ENCODE data around the gene KAT6B. TPM values are rescaled to one million over a fixed set of nuclear protein-coding genes. Genes with fewer than 3 reads are reported as not detected.
"Not testable (repeated sequence)": the region's sequence is repeated elsewhere in the genome, so short reads cannot be mapped to it uniquely, and the experiment has no call there.

The KAT6B gene
- total and polyA plus RNA-seq, 4 donors: 8.5 to 47.5 (median 21.4) TPM

DNA sequence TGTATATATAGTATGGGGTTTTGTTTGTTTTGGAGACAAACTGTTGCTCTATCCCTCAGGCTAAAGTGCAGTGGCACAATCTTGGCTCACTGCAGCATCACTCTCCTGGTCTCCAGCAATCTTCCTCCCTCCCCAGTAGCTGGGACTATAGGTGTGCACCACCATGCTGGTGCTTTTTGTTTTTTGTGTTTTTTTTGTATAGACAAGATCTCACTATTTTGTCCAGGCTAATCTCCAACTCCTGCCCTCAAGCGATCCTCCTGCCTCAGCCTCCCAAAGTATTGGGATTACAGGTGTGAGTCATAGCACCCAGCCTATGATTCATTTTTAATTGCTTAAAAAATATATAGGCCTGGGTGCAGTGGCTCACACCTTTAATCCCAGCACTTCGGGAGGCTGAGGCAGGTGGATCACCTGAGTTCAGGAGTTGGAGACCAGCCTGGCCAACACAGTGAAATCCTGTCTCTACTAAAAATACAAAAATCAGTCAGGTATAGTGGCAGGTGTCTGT is 229.6 kb downstream of the KAT6B start:
- ATAC-seq (ENCODE audit: low FRiP score); H3K27me3 ChIP-seq (ENCODE audit: control insufficient read depth in 1 of 2, insufficient read depth in 2 of 2, low read length in 1 of 2); H3K27ac ChIP-seq (ENCODE audit: low read depth in 1 of 2, low read length in 2 of 2); H3K4me1 ChIP-seq (ENCODE audit: control insufficient read depth in 1 of 2, insufficient read depth in 2 of 2, low read length in 2 of 2); intact Hi-C loops (cut with DNase I); H3K4me3 ChIP-seq (ENCODE audit: low read length in 2 of 2); H3K36me3 ChIP-seq (ENCODE audit: control insufficient read depth in 1 of 2, insufficient read depth in 2 of 2, low read length in 1 of 2); H3K9me3 ChIP-seq (ENCODE audit: control insufficient read depth, low read length): not testable (repeated sequence)
- DNase-seq: peak in 1 of 2 donors; percentile 9
- WGBS, 2 donors: 84 to 90% methylated on average over 2 of the region's 2 CpGs

DNA sequence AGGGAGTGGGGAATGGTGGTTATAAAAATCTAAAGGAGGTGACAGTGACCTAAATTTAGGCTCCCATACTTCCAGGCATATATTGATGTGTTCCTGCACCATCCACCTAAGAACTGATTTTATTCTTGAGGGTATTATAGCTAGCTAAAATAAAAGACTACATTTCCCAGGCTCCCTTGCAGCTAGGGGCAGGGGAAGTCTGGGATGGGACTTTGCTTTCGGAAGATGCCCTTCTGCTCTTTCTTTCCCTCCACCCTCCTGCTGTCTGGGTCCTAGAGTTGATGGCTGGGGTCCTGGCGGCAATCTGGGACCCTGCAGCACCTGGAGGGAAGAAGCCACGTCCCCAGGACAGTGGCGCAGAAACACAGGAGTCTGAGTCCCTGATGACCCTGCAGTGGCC is 231.3 kb downstream of the KAT6B start:
- DNase-seq (no peak), ATAC-seq (ENCODE audit: low FRiP score) (no peak)
- Histone ChIP-seq H3K36me3 (ENCODE audit: control insufficient read depth in 1 of 2, insufficient read depth in 2 of 2, low read length in 1 of 2) (no peaks in the 10 kb centered on the region), H3K9me3 (ENCODE audit: control insufficient read depth, low read length) (no peaks in the 10 kb centered on the region), H3K4me3 (ENCODE audit: low read length in 2 of 2) (no peak overlapping the region), H3K27ac (ENCODE audit: low read depth in 1 of 2, low read length in 2 of 2) (no peak overlapping the region), H3K4me1 (ENCODE audit: control insufficient read depth in 1 of 2, insufficient read depth in 2 of 2, low read length in 2 of 2) (no peaks in the 10 kb centered on the region), H3K27me3 (ENCODE audit: control insufficient read depth in 1 of 2, insufficient read depth in 2 of 2, low read length in 1 of 2) (no peaks in the 10 kb centered on the region)
- WGBS, 2 donors: 84 to 85% methylated on average over 4 of the region's 4 CpGs
- intact Hi-C loops (cut with DNase I): no loop called here

DNA sequence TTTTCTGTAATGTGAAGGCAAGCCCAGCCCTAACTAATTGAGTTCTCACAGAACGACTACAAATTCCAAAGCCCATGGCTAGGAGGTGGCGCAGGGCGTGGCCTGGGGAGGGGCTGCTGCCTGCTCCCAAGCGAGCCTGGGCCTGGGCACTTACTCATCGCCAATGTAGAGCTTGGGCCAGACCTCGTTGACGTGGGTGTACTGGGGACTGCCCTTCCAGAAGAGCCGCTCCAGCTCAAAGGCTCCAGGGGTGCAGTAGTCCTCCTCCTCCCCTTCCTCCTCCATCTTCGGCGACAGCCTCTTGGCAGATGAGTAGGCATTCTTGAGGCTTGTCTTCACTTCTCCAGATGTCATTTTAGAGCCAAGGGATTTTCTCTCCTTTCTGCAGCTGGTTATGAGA is 231.8 kb downstream of the KAT6B start:
- H3K4me3 ChIP-seq (ENCODE audit: low read length in 2 of 2): no peak overlapping the region
- H3K27me3 ChIP-seq (ENCODE audit: control insufficient read depth in 1 of 2, insufficient read depth in 2 of 2, low read length in 1 of 2): no peaks in the 10 kb centered on the region
- H3K4me1 ChIP-seq (ENCODE audit: control insufficient read depth in 1 of 2, insufficient read depth in 2 of 2, low read length in 2 of 2): no peaks in the 10 kb centered on the region
- ATAC-seq (ENCODE audit: low FRiP score): no peak
- DNase-seq: no peak
- intact Hi-C loops (cut with DNase I): no loop called here
- H3K9me3 ChIP-seq (ENCODE audit: control insufficient read depth, low read length): no peaks in the 10 kb centered on the region
- no peaks in the 10 kb centered on the region for H3K36me3 ChIP-seq (ENCODE audit: control insufficient read depth in 1 of 2, insufficient read depth in 2 of 2, low read length in 1 of 2)
- 90 to 92% methylated on average over 10 of the region's 10 CpGs for WGBS, 2 donors
- no peak overlapping the region for H3K27ac ChIP-seq (ENCODE audit: low read depth in 1 of 2, low read length in 2 of 2)

DNA sequence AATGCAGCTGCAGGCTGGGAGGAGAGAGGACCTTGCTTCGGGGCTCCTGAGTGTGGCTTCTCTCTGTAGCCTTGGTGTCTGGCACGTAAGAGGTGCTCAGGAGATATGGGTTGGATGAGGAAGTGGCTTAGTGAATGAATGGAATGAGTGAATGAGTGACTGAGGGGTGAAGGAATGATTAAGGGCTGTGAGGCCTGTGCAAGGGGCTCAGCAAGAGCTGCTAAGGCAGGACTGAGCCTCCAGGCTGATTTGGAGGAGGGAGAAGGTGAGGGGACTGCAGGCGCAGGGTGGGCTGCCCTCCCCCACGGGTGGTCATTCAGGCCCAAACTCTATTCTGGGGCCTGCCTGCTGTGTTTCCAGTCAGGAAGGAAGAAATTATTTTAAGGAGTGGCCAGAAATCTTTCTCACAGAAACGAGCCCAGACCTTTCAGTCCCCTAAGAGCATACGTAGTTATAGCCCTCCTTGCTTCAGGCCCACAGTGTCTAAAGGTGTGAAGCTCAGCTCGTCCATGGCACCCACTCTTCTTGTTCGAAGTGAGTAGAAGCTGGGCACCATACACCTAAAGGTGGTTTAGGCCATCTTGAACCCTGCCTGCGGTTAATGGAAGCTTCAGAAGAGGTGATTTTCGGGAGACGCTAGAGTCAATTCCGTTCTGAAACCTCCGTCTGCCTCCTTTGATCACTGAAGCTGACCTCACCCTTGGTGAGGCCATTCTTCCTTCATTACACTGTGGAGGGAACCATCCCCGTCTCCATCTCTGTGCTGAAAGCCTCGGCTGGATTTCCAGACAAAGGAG is 235.5 kb downstream of the KAT6B start:
- ATAC-seq (ENCODE audit: low FRiP score) (no peak), DNase-seq (no peak)
- intact Hi-C loops (cut with DNase I): no loop called here
- Histone ChIP-seq H3K4me3 (ENCODE audit: low read length in 2 of 2) (no peak overlapping the region), H3K4me1 (ENCODE audit: control insufficient read depth in 1 of 2, insufficient read depth in 2 of 2, low read length in 2 of 2) (no peaks in the 10 kb centered on the region), H3K27ac (ENCODE audit: low read depth in 1 of 2, low read length in 2 of 2) (no peak overlapping the region), H3K9me3 (ENCODE audit: control insufficient read depth, low read length) (no peaks in the 10 kb centered on the region), H3K36me3 (ENCODE audit: control insufficient read depth in 1 of 2, insufficient read depth in 2 of 2, low read length in 1 of 2) (no peaks in the 10 kb centered on the region), H3K27me3 (ENCODE audit: control insufficient read depth in 1 of 2, insufficient read depth in 2 of 2, low read length in 1 of 2) (no peaks in the 10 kb centered on the region)
- 91 to 94% methylated on average over 15 of the region's 15 CpGs for WGBS, 2 donors

GRCh38 chr10:75062506-75063299 is 236.3 kb downstream of the KAT6B start:
- no peaks in the 10 kb centered on the region for H3K36me3 ChIP-seq (ENCODE audit: control insufficient read depth in 1 of 2, insufficient read depth in 2 of 2, low read length in 1 of 2)
- no peaks in the 10 kb centered on the region for H3K27me3 ChIP-seq (ENCODE audit: control insufficient read depth in 1 of 2, insufficient read depth in 2 of 2, low read length in 1 of 2)
- H3K4me3 ChIP-seq (ENCODE audit: low read length in 2 of 2): no peak overlapping the region
- H3K27ac ChIP-seq (ENCODE audit: low read depth in 1 of 2, low read length in 2 of 2): no peak overlapping the region
- ATAC-seq (ENCODE audit: low FRiP score) (peak; percentile 30), DNase-seq (peak in 1 of 2 donors; percentile 68)
- no peaks in the 10 kb centered on the region for H3K9me3 ChIP-seq (ENCODE audit: control insufficient read depth, low read length)
- 68 to 81% methylated on average over 10 of the region's 10 CpGs for WGBS, 2 donors
- H3K4me1 ChIP-seq (ENCODE audit: control insufficient read depth in 1 of 2, insufficient read depth in 2 of 2, low read length in 2 of 2): no peaks in the 10 kb centered on the region
- intact Hi-C loops (cut with DNase I): no loop called here

DNA sequence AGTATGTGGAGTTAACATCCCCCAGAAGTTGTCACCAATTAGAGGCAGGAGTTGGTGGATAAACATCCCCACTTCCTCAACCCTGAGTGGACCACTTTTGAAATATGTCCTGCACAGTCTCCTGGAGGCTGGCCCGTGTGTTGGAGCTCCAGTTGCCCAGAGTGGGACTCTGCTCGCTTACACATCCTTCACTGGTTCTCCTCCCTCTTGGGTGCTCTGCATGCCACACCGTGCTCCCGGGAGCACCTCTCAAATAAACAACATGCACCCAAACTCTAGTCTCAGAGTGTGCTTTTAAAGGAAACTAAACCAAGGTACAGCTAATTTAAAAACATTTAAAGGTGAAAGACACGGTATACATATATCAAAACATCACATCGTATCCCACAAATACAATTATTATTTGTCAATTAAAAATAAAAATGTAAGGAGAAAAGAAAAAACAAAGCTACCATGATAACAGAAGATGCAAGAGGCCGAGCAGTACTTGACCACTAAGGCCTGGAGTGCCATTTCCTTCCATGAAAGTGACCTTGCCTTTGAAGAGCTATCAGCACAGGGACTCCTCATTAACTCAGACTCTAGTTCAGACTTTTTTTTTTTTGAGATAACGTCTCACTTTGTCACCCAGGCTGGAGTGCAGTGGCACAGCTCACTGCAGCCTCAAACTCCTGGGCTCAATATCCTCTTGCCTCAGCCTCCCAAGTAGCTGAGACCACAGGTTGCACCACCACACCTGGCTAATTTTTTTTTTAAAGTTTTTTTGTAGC is 237.2 kb downstream of the KAT6B start:
- Histone ChIP-seq H3K9me3 (ENCODE audit: control insufficient read depth, low read length) (no peaks in the 10 kb centered on the region), H3K36me3 (ENCODE audit: control insufficient read depth in 1 of 2, insufficient read depth in 2 of 2, low read length in 1 of 2) (no peaks in the 10 kb centered on the region), H3K27ac (ENCODE audit: low read depth in 1 of 2, low read length in 2 of 2) (no peak overlapping the region), H3K4me1 (ENCODE audit: control insufficient read depth in 1 of 2, insufficient read depth in 2 of 2, low read length in 2 of 2) (no peaks in the 10 kb centered on the region), H3K27me3 (ENCODE audit: control insufficient read depth in 1 of 2, insufficient read depth in 2 of 2, low read length in 1 of 2) (no peaks in the 10 kb centered on the region), H3K4me3 (ENCODE audit: low read length in 2 of 2) (no peak overlapping the region)
- 95% methylated on average over 8 of the region's 8 CpGs for WGBS, 2 donors
- intact Hi-C loops (cut with DNase I): no loop called here
- peak in 1 of 2 donors; percentile 0 for DNase-seq
- no peak for ATAC-seq (ENCODE audit: low FRiP score)

DNA sequence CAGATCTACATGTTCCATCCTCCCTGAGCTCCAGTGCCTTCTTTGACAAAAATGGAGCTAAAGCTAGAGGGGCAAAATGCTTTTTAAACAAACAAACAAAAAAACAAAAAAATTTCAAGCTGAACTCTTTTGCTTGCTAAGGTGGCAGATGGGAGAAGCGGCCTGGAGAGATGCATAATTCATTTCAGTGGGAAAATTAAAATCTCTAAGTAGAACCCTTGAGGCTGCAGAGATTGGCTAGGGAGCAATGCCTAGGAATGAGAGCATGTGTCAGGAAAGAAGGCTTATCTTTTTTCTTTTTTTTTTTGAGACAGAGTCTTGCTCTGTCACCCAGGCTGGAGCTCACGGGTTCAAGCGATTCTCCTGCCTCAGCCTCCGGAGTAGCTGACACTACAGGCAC is 238.7 kb downstream of the KAT6B start:
- DNase-seq (peak in 1 of 2 donors; percentile 2), ATAC-seq (ENCODE audit: low FRiP score) (no peak)
- Histone ChIP-seq H3K27me3 (ENCODE audit: control insufficient read depth in 1 of 2, insufficient read depth in 2 of 2, low read length in 1 of 2) (no peaks in the 10 kb centered on the region), H3K9me3 (ENCODE audit: control insufficient read depth, low read length) (no peaks in the 10 kb centered on the region), H3K4me3 (ENCODE audit: low read length in 2 of 2) (no peak overlapping the region), H3K27ac (ENCODE audit: low read depth in 1 of 2, low read length in 2 of 2) (peak overlapping the region in 1 of 2 donors; percentile 38), H3K4me1 (ENCODE audit: control insufficient read depth in 1 of 2, insufficient read depth in 2 of 2, low read length in 2 of 2) (no peaks in the 10 kb centered on the region), H3K36me3 (ENCODE audit: control insufficient read depth in 1 of 2, insufficient read depth in 2 of 2, low read length in 1 of 2) (no peaks in the 10 kb centered on the region)
- intact Hi-C loops (cut with DNase I): no loop called here
- 73 to 79% methylated on average over 4 of the region's 4 CpGs for WGBS, 2 donors

GRCh38 chr10:75066271-75066670 is 239.9 kb downstream of the KAT6B start:
- peak in 1 of 2 donors; percentile 7 for DNase-seq
- WGBS, 2 donors: 70 to 77% methylated on average over 5 of the region's 5 CpGs
- Histone ChIP-seq H3K4me3 (ENCODE audit: low read length in 2 of 2) (no peak overlapping the region), H3K27me3 (ENCODE audit: control insufficient read depth in 1 of 2, insufficient read depth in 2 of 2, low read length in 1 of 2) (no peaks in the 10 kb centered on the region), H3K36me3 (ENCODE audit: control insufficient read depth in 1 of 2, insufficient read depth in 2 of 2, low read length in 1 of 2) (no peaks in the 10 kb centered on the region), H3K9me3 (ENCODE audit: control insufficient read depth, low read length) (no peaks in the 10 kb centered on the region), H3K27ac (ENCODE audit: low read depth in 1 of 2, low read length in 2 of 2) (no peak overlapping the region), H3K4me1 (ENCODE audit: control insufficient read depth in 1 of 2, insufficient read depth in 2 of 2, low read length in 2 of 2) (no peaks in the 10 kb centered on the region)
- no peak for ATAC-seq (ENCODE audit: low FRiP score)
- intact Hi-C loops (cut with DNase I): no loop called here

Data from aorta (tissue), 5 donors.